Dermis microvascular lymphatic vessel endothelial cell (primary cell): ENCODE results near the gene RPL7A. TPM values are rescaled to one million over a fixed set of nuclear protein-coding genes. Genes with fewer than 3 reads are reported as not detected.
A peak's percentile ranks its signal among the peaks of the same experiment; 100 is the strongest.

Experiments
- DNase-seq, 2 donors: peaks; one replicate each; pipeline versions ENCODE4 v3.0.0 to v3.0.0-alpha.2; 2010; ENCODE audit warnings: low read depth in 2 of 2
- total RNA-seq: library from RNA; depleted of rRNA; stranded (reverse); fragments of >200 nt; gene quantifications from 2 replicates; pipeline ENCODE4 v1.2.1, GENCODE V29; 2014

RPL7A gene
- total RNA-seq, 1 donor from 2014 or later = 1,768 TPM

- DNase-seq = peak in 1 of 2 donors; percentile 59
These were observed 468 bp upstream of the RPL7A start for GRCh38 chr9:133347515-133347984.

GRCh38 chr9:133348718-133349573, 928 bp downstream of the RPL7A start:
- no peak for DNase-seq

GRCh38 chr9:133349965-133350616, 2.1 kb downstream of the RPL7A start:
- DNase-seq = no peak

- no peak for DNase-seq
These were observed 3.5 kb downstream of the RPL7A start for GRCh38 chr9:133351526-133351907.

GRCh38 chr9:133351908-133352634, 4.1 kb downstream of the RPL7A start:
- DNase-seq = peak in 1 of 2 donors; percentile 69

- DNase-seq = no peak
These were observed 4.8 kb downstream of the RPL7A start for GRCh38 chr9:133352635-133353340.

GRCh38 chr9:133353548-133353947, 5.5 kb downstream of the RPL7A start:
- DNase-seq = no peak

GRCh38 chr9:133354766-133355165, 6.7 kb downstream of the RPL7A start:
- no peak for DNase-seq

GRCh38 chr9:133355881-133356357, 7.9 kb downstream of the RPL7A start:
- peak in 1 of 2 donors; percentile 36 for DNase-seq

- DNase-seq = peak in 1 of 2 donors; percentile 67
These were observed 8.5 kb downstream of the RPL7A start, which contains the start of the genes SURF1 and SURF2 for GRCh38 chr9:133356391-133357091. SURF1 (minus strand) TSS chr9:133356487; CDS start chr9:133356453, 34 bp downstream. SURF2 (plus strand) TSS chr9:133356550; CDS start chr9:133356593, 43 bp downstream.

- no peak for DNase-seq
These were observed 9.6 kb downstream of the RPL7A start for GRCh38 chr9:133357656-133358055.

GRCh38 chr9:133359399-133360175, 11.6 kb downstream of the RPL7A start:
- DNase-seq = no peak

GRCh38 chr9:133360400-133361393, 12.7 kb downstream of the RPL7A start:
- no peak for DNase-seq

GRCh38 chr9:133361507-133362092, 13.6 kb downstream of the RPL7A start:
- no peak for DNase-seq

GRCh38 chr9:133362359-133363044, 14.5 kb downstream of the RPL7A start:
- no peak for DNase-seq

- no peak for DNase-seq
These were observed 18.4 kb downstream of the RPL7A start for GRCh38 chr9:133366435-133366834.

GRCh38 chr9:133367221-133367620, 19.2 kb downstream of the RPL7A start:
- DNase-seq = no peak
